Measurements from ENCODE around the gene ERBIN.

GRCh38 chr5:65902104-65902503 is 24.3 kb upstream of the ERBIN start:
- TF ChIP-seq CTCF (IDR thresholded peaks at IDR 0.05) (no peak), FOXJ3 (CRISPR knock-in tag; IDR thresholded peaks at IDR 0.05; ENCODE audit: borderline replicate concordance) (no peak), MLX (CRISPR knock-in tag; IDR thresholded peaks at IDR 0.05) (no peak), NR1H2 (CRISPR knock-in tag; IDR thresholded peaks at IDR 0.05) (no peak), ELF4 (CRISPR knock-in tag; IDR thresholded peaks at IDR 0.05; ENCODE audit: low read depth) (no peak), STAT6 (CRISPR knock-in tag; conservative IDR thresholded peaks at IDR 0.05; ENCODE audit: low read depth) (no peak), GRHL2 (CRISPR knock-in tag; IDR thresholded peaks at IDR 0.05; ENCODE audit: insufficient replicate concordance, severe bottlenecking) (no peak), E2F4 (CRISPR knock-in tag; IDR thresholded peaks at IDR 0.05; ENCODE audit: borderline replicate concordance, low read depth) (no peak)

Measured in WTC11 (cell line).